Kidney epithelial cell (primary cell): Measurements from ENCODE around the gene UBE3C. TPM values are rescaled to one million over a fixed set of nuclear protein-coding genes. Genes with fewer than 3 reads are reported as not detected.
A peak's percentile ranks its signal among the peaks of the same experiment; 100 is the strongest.

Experiments used
- DNase-seq: peaks from one replicate; pipeline ENCODE4 v3.0.0-alpha.2; 2010; ENCODE audit warnings: low read depth
- H3K27me3 ChIP-seq: 2 replicates; pipeline ENCODE4 v1.6.0; 2011; ENCODE audit warnings: low read length; ENCODE audit not compliant: control insufficient read depth, insufficient read depth
- H3K36me3 ChIP-seq: 2 replicates; pipeline ENCODE4 v1.5.1; 2011; ENCODE audit warnings: low read length; ENCODE audit not compliant: control insufficient read depth, insufficient read depth
- H3K4me3 ChIP-seq: 2 replicates; pipeline ENCODE4 v1.5.1; 2011; ENCODE audit warnings: low read depth, mild to moderate bottlenecking, control low read depth, low read length
- total RNA-seq: library from RNA; depleted of rRNA; stranded (reverse); fragments of >200 nt; gene quantifications from 2 replicates; pipeline ENCODE4 v1.2.3, GENCODE V29; 2015
- TF ChIP-seq, protein P1 (sequence below): IDR thresholded peaks from 2 replicates; pipeline ENCODE4 v1.5.1; 2011; ENCODE audit warnings: mild to moderate bottlenecking, moderate library complexity, low read length, control low read depth, inconsistent platforms; ENCODE audit not compliant: insufficient read depth, poor library complexity, severe bottlenecking

The UBE3C gene
- total RNA-seq, 1 donor from 2014 or later: 76.9 TPM

DNA sequence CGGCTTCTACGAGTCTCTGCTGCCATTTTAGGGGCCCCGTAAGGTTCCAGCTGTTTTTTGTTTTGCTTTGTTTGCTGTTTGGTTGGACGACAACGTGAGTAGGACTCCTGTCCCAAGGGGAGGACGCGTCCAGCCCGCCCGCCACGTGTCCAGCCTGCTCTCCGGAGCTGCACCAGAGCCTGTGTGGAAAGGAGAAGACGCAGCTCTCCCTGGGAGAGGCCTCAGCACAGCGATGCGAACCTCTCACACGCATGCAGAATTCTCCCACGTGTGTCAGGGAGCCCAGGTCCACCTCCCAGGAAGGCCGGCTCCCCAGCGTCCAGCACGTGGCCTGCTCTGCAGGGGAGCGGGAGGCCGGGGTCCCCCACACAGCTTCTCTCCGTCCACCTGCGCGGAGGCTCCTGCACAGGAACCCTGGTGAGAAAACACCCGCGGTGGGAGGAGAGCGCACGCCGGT is 161.7 kb downstream of the UBE3C start:
- TF ChIP-seq, protein P1, sequence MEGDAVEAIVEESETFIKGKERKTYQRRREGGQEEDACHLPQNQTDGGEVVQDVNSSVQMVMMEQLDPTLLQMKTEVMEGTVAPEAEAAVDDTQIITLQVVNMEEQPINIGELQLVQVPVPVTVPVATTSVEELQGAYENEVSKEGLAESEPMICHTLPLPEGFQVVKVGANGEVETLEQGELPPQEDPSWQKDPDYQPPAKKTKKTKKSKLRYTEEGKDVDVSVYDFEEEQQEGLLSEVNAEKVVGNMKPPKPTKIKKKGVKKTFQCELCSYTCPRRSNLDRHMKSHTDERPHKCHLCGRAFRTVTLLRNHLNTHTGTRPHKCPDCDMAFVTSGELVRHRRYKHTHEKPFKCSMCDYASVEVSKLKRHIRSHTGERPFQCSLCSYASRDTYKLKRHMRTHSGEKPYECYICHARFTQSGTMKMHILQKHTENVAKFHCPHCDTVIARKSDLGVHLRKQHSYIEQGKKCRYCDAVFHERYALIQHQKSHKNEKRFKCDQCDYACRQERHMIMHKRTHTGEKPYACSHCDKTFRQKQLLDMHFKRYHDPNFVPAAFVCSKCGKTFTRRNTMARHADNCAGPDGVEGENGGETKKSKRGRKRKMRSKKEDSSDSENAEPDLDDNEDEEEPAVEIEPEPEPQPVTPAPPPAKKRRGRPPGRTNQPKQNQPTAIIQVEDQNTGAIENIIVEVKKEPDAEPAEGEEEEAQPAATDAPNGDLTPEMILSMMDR: no peak
- DNase-seq: no peak
- H3K4me3 ChIP-seq: no peak overlapping the region
- H3K27me3 ChIP-seq: no peaks in the 10 kb centered on the region
- no peaks in the 10 kb centered on the region for H3K36me3 ChIP-seq

DNA sequence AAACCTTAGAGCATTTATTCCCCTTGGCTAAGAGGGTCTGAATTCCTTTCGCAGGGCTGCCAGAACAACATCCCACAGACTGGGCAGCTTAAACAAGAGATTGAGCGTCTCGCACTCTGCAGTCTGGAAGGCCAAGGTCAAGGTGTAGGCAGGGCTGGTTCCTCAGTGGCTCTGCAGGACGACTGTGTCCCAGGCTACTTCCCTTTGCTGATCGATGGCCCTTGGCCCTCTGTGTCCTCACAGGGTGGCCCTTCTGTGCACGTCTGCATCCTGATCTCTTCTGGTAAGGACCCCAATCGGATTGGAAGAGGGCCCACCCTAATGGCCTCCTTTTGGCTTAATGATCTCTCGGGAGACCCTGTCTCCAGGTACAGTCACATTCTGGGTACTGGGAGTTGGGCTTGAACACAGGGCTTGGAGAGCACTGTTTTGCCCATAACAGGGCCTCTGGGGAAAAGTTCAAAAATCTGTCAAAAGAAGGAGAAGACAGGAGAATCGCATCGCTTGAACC is 162.9 kb downstream of the UBE3C start:
- no peaks in the 10 kb centered on the region for H3K27me3 ChIP-seq
- no peak for DNase-seq
- no peaks in the 10 kb centered on the region for H3K36me3 ChIP-seq
- TF ChIP-seq, protein P1: no peak
- H3K4me3 ChIP-seq: no peak overlapping the region

DNA sequence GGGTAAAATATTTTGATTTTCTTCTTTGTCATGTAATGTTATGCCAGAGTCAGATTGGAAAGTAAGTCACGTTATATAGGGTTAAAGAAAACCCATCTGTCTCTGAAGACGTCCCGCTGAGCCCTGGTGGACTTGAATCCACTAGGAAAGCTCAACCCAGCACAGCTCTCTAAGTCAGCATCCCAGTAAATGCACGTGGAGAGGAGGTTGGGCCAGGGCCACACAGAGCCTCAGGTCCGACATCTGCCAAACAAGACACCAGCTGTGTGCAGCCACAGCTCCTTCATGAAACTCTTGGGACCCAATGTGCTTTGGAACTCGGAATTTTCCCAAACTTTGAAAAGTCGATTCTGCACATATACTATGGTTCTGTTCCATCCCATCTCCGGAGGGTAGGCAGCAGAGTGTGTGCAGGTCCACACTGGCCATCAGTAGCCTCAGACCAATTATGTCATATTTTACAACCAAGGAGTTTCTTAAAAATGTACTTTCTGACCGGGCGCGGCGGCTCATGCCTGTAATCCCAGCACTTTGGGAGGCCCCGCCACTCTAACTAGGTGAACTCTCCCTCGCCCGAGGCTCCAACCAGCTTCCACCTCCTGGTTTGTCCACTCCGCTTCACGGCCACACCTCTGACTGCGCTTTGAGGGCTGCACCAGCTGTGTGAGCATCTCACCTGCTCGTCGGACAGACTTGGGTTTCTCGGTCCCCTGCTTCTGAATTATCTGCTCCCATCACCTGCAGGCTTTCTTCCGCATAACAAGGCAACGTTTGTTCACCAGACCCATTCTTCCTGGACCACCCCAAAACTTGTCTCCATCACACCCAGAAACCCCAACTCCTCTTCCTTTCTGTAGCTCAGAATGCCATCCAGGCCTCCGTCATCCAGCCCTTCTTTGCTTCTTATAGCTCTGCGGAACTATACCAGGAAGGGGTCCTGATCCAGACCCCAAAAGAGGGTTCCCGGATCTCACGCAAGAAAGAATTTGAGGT is 168.4 kb downstream of the UBE3C start:
- Histone ChIP-seq H3K27me3 (no peaks in the 10 kb centered on the region), H3K4me3 (no peak overlapping the region), H3K36me3 (no peaks in the 10 kb centered on the region)
- no peak for DNase-seq
- TF ChIP-seq, protein P1: no peak

DNA sequence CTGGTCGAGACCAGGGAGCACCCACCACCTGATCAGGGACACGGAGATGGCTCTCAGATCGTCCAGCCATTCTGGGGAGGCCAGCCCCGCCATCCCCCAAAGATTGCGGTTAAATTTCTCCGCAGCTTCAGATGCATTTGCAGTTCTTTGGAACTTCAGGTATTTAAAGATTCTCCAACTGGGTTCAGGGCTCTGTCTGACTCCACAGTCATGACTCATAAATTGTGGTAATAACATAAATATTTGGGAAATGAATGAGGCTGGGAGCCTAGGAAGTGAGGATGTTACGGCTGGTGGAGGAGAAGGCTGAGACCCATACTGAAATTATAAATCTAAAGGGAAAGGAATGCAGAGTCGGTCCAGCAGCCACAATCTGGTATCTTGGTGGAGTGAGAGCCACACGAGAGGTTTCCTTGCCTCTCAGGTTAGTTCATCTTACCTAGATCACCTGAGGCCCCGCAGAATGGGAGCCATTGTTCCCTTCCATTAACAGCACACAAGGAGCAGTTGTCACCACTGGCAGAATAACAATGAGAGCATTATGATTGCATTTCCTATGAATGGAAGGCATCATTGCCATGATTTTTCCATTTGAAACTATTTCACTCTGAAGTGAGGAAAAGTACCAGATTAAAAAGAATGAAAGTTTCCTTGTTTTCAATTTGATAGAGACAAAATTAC is 171.4 kb downstream of the UBE3C start:
- TF ChIP-seq, protein P1: no peak
- DNase-seq: peak; percentile 61
- Histone ChIP-seq H3K4me3 (no peak overlapping the region), H3K36me3 (no peaks in the 10 kb centered on the region), H3K27me3 (no peaks in the 10 kb centered on the region)

DNA sequence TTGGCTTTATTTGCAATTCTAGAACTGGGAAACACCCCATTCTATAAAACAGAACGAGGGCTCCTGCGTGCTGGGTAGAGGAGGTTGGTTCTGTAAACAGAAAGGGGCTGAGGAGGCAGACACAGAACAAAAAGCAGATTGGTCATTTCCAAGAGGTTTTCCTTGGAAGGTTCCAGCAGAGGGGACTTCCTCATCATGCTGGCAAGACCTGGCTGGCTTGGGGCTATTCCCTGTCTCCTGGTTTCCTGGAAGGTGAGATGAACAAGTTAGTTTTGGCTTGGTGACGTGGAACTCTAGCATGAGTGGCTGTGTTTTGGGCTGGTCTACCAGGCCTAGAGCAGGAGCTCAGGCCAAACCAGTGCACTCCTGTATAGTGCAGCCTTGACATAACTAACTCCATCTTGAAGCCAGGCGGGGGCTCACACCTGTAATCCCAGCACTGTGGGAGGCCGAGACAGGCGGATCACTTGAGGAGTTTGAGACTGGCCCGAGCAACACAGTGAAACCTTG is 172.0 kb downstream of the UBE3C start:
- no peaks in the 10 kb centered on the region for H3K27me3 ChIP-seq
- H3K4me3 ChIP-seq: no peak overlapping the region
- H3K36me3 ChIP-seq: no peaks in the 10 kb centered on the region
- TF ChIP-seq, protein P1: no peak
- no peak for DNase-seq
